Esophagus muscularis mucosa (tissue), 4 donors: ENCODE data around the gene CFAP44. TPM values are rescaled to one million over a fixed set of nuclear protein-coding genes. Genes with fewer than 3 reads are reported as not detected.
A peak's percentile ranks its signal among the peaks of the same experiment; 100 is the strongest.
"Not testable (repeated sequence)": the region's sequence is repeated elsewhere in the genome, so short reads cannot be mapped to it uniquely, and the experiment has no call there.

ENCODE experiments used
- DNase-seq: peaks from one replicate; pipeline ENCODE4 v3.0.0-alpha.2; 2017; ENCODE audit errors: extremely low spot score
- H3K27ac ChIP-seq, 4 donors: fragments of 200-600 bp; sonication (generic); replicated peaks in 1 of 4; 1 replicate in 3 of 4; 2 replicates in 1 of 4; pipeline ENCODE4 v1.5.1; 2016 to 2019; ENCODE audit warnings: mild to moderate bottlenecking in 1 of 4
- H3K27me3 ChIP-seq, 4 donors: fragments of 200-600 bp; sonication (generic); one replicate each; pipeline versions ENCODE4 v1.5.1 to v1.6.0; 2016 to 2019
- H3K36me3 ChIP-seq, 4 donors: fragments of 200-600 bp; sonication (generic); one replicate each; pipeline ENCODE4 v1.5.1; 2016 to 2019
- H3K4me1 ChIP-seq, 4 donors: fragments of 200-600 bp; sonication (generic); one replicate each; pipeline ENCODE4 v1.5.1; 2016 to 2019
- H3K4me3 ChIP-seq, 4 donors: fragments of 200-600 bp; sonication (generic); 1 replicate in 2 of 4; 2 replicates in 2 of 4; pipeline ENCODE4 v1.5.1; 2016 to 2019; ENCODE audit warnings: mild to moderate bottlenecking in 4 of 4, moderate library complexity in 1 of 4
- H3K9me3 ChIP-seq, 4 donors: fragments of 200-600 bp; sonication (generic); 1 replicate in 3 of 4; 2 replicates in 1 of 4; pipeline ENCODE4 v1.5.1; 2016 to 2019
- CTCF ChIP-seq, 3 experiments: fragments of 200-600 bp in 2 of 3; fragments of 450-650 bp in 1 of 3; sonication (generic) in 2 of 3; IDR thresholded peaks; one replicate each; pipeline ENCODE4 v1.5.1; 2017 to 2019; ENCODE audit warnings: antibody characterized with exemption in 3 of 3, mild to moderate bottlenecking in 2 of 3, moderate library complexity in 1 of 3
- EP300 ChIP-seq: sonication (generic); formaldehyde crosslinking; IDR thresholded peaks from one replicate; pipeline ENCODE4 v1.6.1; 2017; ENCODE audit warnings: antibody characterized with exemption
- POLR2A ChIP-seq: fragments of 450-650 bp; IDR thresholded peaks from one replicate; pipeline ENCODE4 v1.6.1; 2017; ENCODE audit warnings: antibody characterized with exemption, moderate library complexity, mild to moderate bottlenecking, low read depth
- POLR2AphosphoS5 ChIP-seq, 2 donors: sonication (generic); formaldehyde crosslinking; IDR thresholded peaks; one replicate each; pipeline ENCODE4 v1.6.1; 2017; ENCODE audit warnings: antibody characterized with exemption in 2 of 2
- WGBS: methylation state at CpG from one replicate; pipeline ENCODE4 v1.1.5; 2018; 5-methylcytosine and 5-hydroxymethylcytosine counted together
- intact Hi-C: fragments of 100-400 bp; cut with DNase I; formaldehyde crosslinking; loops from one replicate; pipeline ENCODE4 v1.15.1; 2023
- total RNA-seq, 4 donors: library from RNA; depleted of rRNA; stranded (reverse); fragments of >200 nt; gene quantifications; one replicate each; pipeline versions ENCODE4 v1.1.0 to v1.2.1, GENCODE V29; 2016

The CFAP44 gene
- 1 to 10 TPM; 2.7 to 5.7 (median 3.6) TPM for total RNA-seq

- Histone ChIP-seq H3K27ac (peak within 1 kb of the TSS in 3 of 4 donors; percentile 1 to 46 (median 34)), H3K4me3 (peak within 1 kb of the TSS; percentile 46 to 57 (median 54)), H3K36me3 (peaks cover 0 to 8% (median 5%) of the 10 kb centered on the region in 4 donors), H3K27me3 (no peaks in the 10 kb centered on the region), H3K4me1 (peaks cover 0 to 12% (median 6%) of the 10 kb centered on the region in 4 donors), H3K9me3 (no peaks in the 10 kb centered on the region)
- intact Hi-C loops: no loop called here
- no peak for DNase-seq
- 45% methylated on average over 26 of the region's 44 CpGs for WGBS
- TF ChIP-seq POLR2A (no peak), POLR2AphosphoS5 (IDR thresholded peaks at IDR 0.05) (peak; percentile 17 to 70)
These were observed at the start of gene CFAP44 for GRCh38 chr3:113441051-113441770. Gene CFAP44 (minus strand): TSS chr3:113441493. CDS start chr3:113433664, 7,829 bp downstream.

- intact Hi-C loops: no loop called here
These were observed 43.9 kb upstream of the CFAP44 start for GRCh38 chr3:113485161-113485609.

GRCh38 chr3:113468539-113468938 is 27.2 kb upstream of the CFAP44 start:
- WGBS: 72% methylated on average over 2 of the region's 2 CpGs

More at GRCh38 chr3:113485161-113485609, 43.9 kb upstream of the CFAP44 start:
- 87% methylated on average over 8 of the region's 8 CpGs for WGBS
- TF ChIP-seq POLR2AphosphoS5 (IDR thresholded peaks at IDR 0.05): no peak
- no peak for TF ChIP-seq EP300
- no peak for TF ChIP-seq CTCF (IDR thresholded peaks at IDR 0.05)
- TF ChIP-seq POLR2A: no peak
- no peak for DNase-seq
- no peak overlapping the region for H3K27ac ChIP-seq
- H3K4me1 ChIP-seq: no peaks in the 10 kb centered on the region
- no peak overlapping the region for H3K4me3 ChIP-seq
- H3K27me3 ChIP-seq: no peaks in the 10 kb centered on the region
- no peaks in the 10 kb centered on the region for H3K9me3 ChIP-seq
- H3K36me3 ChIP-seq: peaks cover 5 to 29% (median 11%) of the 10 kb centered on the region in 4 donors

DNA sequence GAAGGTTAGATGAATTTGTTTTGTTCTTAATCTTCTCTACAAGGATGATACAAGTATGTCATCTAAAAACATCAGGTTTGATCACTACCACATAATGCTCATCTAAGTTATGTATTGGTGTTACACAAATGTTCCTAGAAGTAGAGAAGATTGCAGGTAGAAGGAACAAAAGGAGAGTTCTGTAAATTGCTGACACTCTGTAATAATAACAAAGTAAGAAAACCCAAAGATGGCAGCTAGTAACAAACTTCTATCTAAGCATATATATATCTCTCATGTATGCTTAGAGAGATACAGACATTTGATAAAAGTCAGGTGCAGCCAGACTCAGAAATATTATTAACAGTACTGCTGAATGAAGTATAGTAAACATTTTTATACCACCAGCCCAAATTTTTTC is 20.2 kb upstream of the CFAP44 start:
- H3K36me3 ChIP-seq: peaks cover 13 to 80% (median 29%) of the 10 kb centered on the region in 4 donors
- H3K4me1 ChIP-seq: no peaks in the 10 kb centered on the region
- TF ChIP-seq POLR2AphosphoS5 (IDR thresholded peaks at IDR 0.05) (no peak), POLR2A (no peak), CTCF (IDR thresholded peaks at IDR 0.05) (no peak), EP300 (no peak)
- H3K27me3 ChIP-seq: no peaks in the 10 kb centered on the region
- H3K27ac ChIP-seq: no peak overlapping the region
- H3K4me3 ChIP-seq: no peak overlapping the region
- no peak for DNase-seq
- intact Hi-C loops: no loop called here
- no peaks in the 10 kb centered on the region for H3K9me3 ChIP-seq

More at GRCh38 chr3:113468539-113468938, 27.2 kb upstream of the CFAP44 start:
- Histone ChIP-seq H3K27me3 (no peaks in the 10 kb centered on the region), H3K4me1 (no peaks in the 10 kb centered on the region), H3K36me3 (peaks cover 5 to 64% (median 31%) of the 10 kb centered on the region in 4 donors), H3K9me3 (no peaks in the 10 kb centered on the region), H3K4me3 (no peak overlapping the region), H3K27ac (no peak overlapping the region)
- intact Hi-C loops: no loop called here
- no peak for TF ChIP-seq EP300
- no peak for DNase-seq

DNA sequence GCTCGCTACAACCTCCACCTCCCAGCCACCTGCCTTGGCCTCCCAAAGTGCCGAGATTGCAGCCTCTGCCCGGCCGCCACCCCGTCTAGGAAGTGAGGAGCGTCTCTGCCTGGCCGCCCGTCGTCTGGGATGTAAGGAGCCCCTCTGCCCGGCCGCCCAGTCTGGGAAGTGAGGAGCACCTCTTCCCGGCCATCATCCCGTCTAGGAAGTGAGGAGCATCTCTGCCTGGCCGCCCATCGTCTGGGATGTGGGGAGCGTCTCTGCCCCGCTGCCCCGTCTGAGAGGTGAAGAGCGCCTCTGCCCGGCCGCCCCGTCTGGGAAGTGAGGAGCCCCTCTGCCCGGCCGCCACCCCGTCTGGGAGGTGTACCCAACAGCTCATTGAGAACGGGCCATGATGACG is 17.3 kb upstream of the CFAP44 start:
- H3K36me3 ChIP-seq: peaks cover 11 to 71% (median 24%) of the 10 kb centered on the region in 4 donors
- 97% methylated on average over 19 of the region's 27 CpGs for WGBS
- H3K4me1 ChIP-seq, H3K27me3 ChIP-seq, H3K9me3 ChIP-seq, H3K27ac ChIP-seq, H3K4me3 ChIP-seq, DNase-seq, intact Hi-C loops: not testable (repeated sequence)

- intact Hi-C loops: no loop called here
- no peak for TF ChIP-seq POLR2A
- no peak for TF ChIP-seq CTCF (IDR thresholded peaks at IDR 0.05)
- no peak for TF ChIP-seq EP300
- TF ChIP-seq POLR2AphosphoS5 (IDR thresholded peaks at IDR 0.05): no peak
- Histone ChIP-seq H3K9me3 (no peaks in the 10 kb centered on the region), H3K27me3 (no peaks in the 10 kb centered on the region), H3K4me3 (no peak overlapping the region), H3K36me3 (peaks cover 19 to 82% (median 30%) of the 10 kb centered on the region in 4 donors), H3K4me1 (no peaks in the 10 kb centered on the region), H3K27ac (no peak overlapping the region)
- no peak for DNase-seq
These were observed 14.2 kb upstream of the CFAP44 start for GRCh38 chr3:113455446-113455845.
